Mucosa of rectum (tissue), 2 donors: ENCODE measurements around the gene RHOH.
"Not testable (repeated sequence)": the region's sequence is repeated elsewhere in the genome, so short reads cannot be mapped to it uniquely, and the experiment has no call there.

Source experiments
- H3K27ac ChIP-seq, 2 donors: one replicate each; pipeline ENCODE4 v1.7.0; 2013; ENCODE audit warnings: inconsistent platforms in 2 of 2, low read depth in 2 of 2, low read length in 2 of 2
- H3K27me3 ChIP-seq, 2 donors: one replicate each; pipeline ENCODE4 v1.7.0; 2013; ENCODE audit warnings: low read length in 2 of 2; ENCODE audit not compliant: control insufficient read depth in 2 of 2, insufficient read depth in 2 of 2
- H3K36me3 ChIP-seq, 2 donors: one replicate each; pipeline ENCODE4 v1.7.0; 2013; ENCODE audit warnings: low read length in 2 of 2; ENCODE audit not compliant: control insufficient read depth in 2 of 2, insufficient read depth in 2 of 2
- H3K4me1 ChIP-seq, 2 donors: one replicate each; pipeline ENCODE4 v1.7.0; 2013; ENCODE audit warnings: low read length in 2 of 2, mild to moderate bottlenecking in 1 of 2; ENCODE audit not compliant: control insufficient read depth in 2 of 2, insufficient read depth in 2 of 2
- H3K4me3 ChIP-seq, 2 donors: one replicate each; pipeline ENCODE4 v1.7.0; 2013; ENCODE audit warnings: low read length in 2 of 2
- H3K9ac ChIP-seq, 2 donors: one replicate each; pipeline ENCODE4 v1.7.0; 2013; ENCODE audit warnings: low read length in 2 of 2, low read depth in 1 of 2, mild to moderate bottlenecking in 1 of 2
- H3K9me3 ChIP-seq, 2 donors: one replicate each; pipeline ENCODE4 v1.7.0; 2013; ENCODE audit warnings: low read length in 2 of 2; ENCODE audit not compliant: control insufficient read depth in 2 of 2
- donor health status: healthy.
- donor health status: Normal muscosa, but diverticular disease.

RHOH gene

GRCh38 chr4:40196724-40197281 is at the start of gene RHOH:
RHOH (plus strand) TSS chr4:40197031; CDS start chr4:40243387, 46,356 bp downstream.
- H3K27me3 ChIP-seq: no peaks in the 10 kb centered on the region
- H3K9me3 ChIP-seq: no peaks in the 10 kb centered on the region
- H3K9ac ChIP-seq: peak within 1 kb of the TSS; percentile 67 to 84
- H3K4me3 ChIP-seq: peak within 1 kb of the TSS; percentile 42 to 65
- H3K27ac ChIP-seq: peak within 1 kb of the TSS; percentile 73 to 87
- H3K36me3 ChIP-seq: no peaks in the 10 kb centered on the region
- peaks cover 24 to 30% of the 10 kb centered on the region in 2 donors for H3K4me1 ChIP-seq

- not testable (repeated sequence) for H3K9me3 ChIP-seq, H3K36me3 ChIP-seq, H3K4me1 ChIP-seq, H3K4me3 ChIP-seq, H3K27ac ChIP-seq, H3K9ac ChIP-seq, H3K27me3 ChIP-seq
These were observed 49.3 kb upstream of the RHOH start for GRCh38 chr4:40147490-40147889.

GRCh38 chr4:40149960-40150385 is 46.9 kb upstream of the RHOH start:
- H3K27ac ChIP-seq: no peak overlapping the region
- no peak overlapping the region for H3K9ac ChIP-seq
- no peaks in the 10 kb centered on the region for H3K36me3 ChIP-seq
- H3K27me3 ChIP-seq: no peaks in the 10 kb centered on the region
- no peak overlapping the region for H3K4me3 ChIP-seq
- H3K4me1 ChIP-seq: no peaks in the 10 kb centered on the region
- H3K9me3 ChIP-seq: no peaks in the 10 kb centered on the region

- Histone ChIP-seq H3K27me3 (no peaks in the 10 kb centered on the region), H3K4me3 (no peak overlapping the region), H3K27ac (no peak overlapping the region), H3K4me1 (no peaks in the 10 kb centered on the region), H3K9ac (no peak overlapping the region), H3K9me3 (no peaks in the 10 kb centered on the region), H3K36me3 (no peaks in the 10 kb centered on the region)
These were observed 45.9 kb upstream of the RHOH start for GRCh38 chr4:40150932-40151331.

GRCh38 chr4:40152637-40153036 is 44.2 kb upstream of the RHOH start:
- no peak overlapping the region for H3K4me3 ChIP-seq
- no peaks in the 10 kb centered on the region for H3K27me3 ChIP-seq
- no peaks in the 10 kb centered on the region for H3K4me1 ChIP-seq
- no peak overlapping the region for H3K9ac ChIP-seq
- H3K36me3 ChIP-seq: no peaks in the 10 kb centered on the region
- no peak overlapping the region for H3K27ac ChIP-seq
- no peaks in the 10 kb centered on the region for H3K9me3 ChIP-seq

- Histone ChIP-seq H3K4me3 (no peak overlapping the region), H3K4me1 (no peaks in the 10 kb centered on the region), H3K27me3 (no peaks in the 10 kb centered on the region), H3K36me3 (no peaks in the 10 kb centered on the region), H3K9me3 (no peaks in the 10 kb centered on the region), H3K27ac (no peak overlapping the region), H3K9ac (no peak overlapping the region)
These were observed 39.4 kb upstream of the RHOH start for GRCh38 chr4:40157436-40157835.

GRCh38 chr4:40160258-40160657 is 36.6 kb upstream of the RHOH start:
- Histone ChIP-seq H3K9me3 (no peaks in the 10 kb centered on the region), H3K4me1 (no peaks in the 10 kb centered on the region), H3K36me3 (no peaks in the 10 kb centered on the region), H3K9ac (no peak overlapping the region), H3K27me3 (no peaks in the 10 kb centered on the region), H3K4me3 (no peak overlapping the region), H3K27ac (no peak overlapping the region)

- Histone ChIP-seq H3K9ac (no peak overlapping the region), H3K27ac (no peak overlapping the region), H3K9me3 (no peaks in the 10 kb centered on the region), H3K4me3 (no peak overlapping the region), H3K4me1 (no peaks in the 10 kb centered on the region), H3K36me3 (no peaks in the 10 kb centered on the region), H3K27me3 (no peaks in the 10 kb centered on the region)
These were observed 32.4 kb upstream of the RHOH start for GRCh38 chr4:40164459-40164858.

GRCh38 chr4:40165916-40166315 is 30.9 kb upstream of the RHOH start:
- Histone ChIP-seq H3K4me3 (no peak overlapping the region), H3K27me3 (no peaks in the 10 kb centered on the region)

GRCh38 chr4:40168070-40168469 is 28.8 kb upstream of the RHOH start:
- no peaks in the 10 kb centered on the region for H3K27me3 ChIP-seq
- H3K4me3 ChIP-seq: no peak overlapping the region
- no peak overlapping the region for H3K27ac ChIP-seq
- H3K36me3 ChIP-seq: no peaks in the 10 kb centered on the region
- no peaks in the 10 kb centered on the region for H3K9me3 ChIP-seq
- no peaks in the 10 kb centered on the region for H3K4me1 ChIP-seq
- no peak overlapping the region for H3K9ac ChIP-seq

More at GRCh38 chr4:40165916-40166315, 30.9 kb upstream of the RHOH start:
- no peak overlapping the region for H3K27ac ChIP-seq
- no peak overlapping the region for H3K9ac ChIP-seq
- no peaks in the 10 kb centered on the region for H3K36me3 ChIP-seq
- H3K9me3 ChIP-seq: no peaks in the 10 kb centered on the region
- H3K4me1 ChIP-seq: no peaks in the 10 kb centered on the region

GRCh38 chr4:40170588-40170987 is 26.2 kb upstream of the RHOH start:
- H3K27me3 ChIP-seq: no peaks in the 10 kb centered on the region

More at GRCh38 chr4:40170588-40170987, 26.2 kb upstream of the RHOH start:
- Histone ChIP-seq H3K36me3 (no peaks in the 10 kb centered on the region), H3K4me3 (no peak overlapping the region), H3K9ac (no peak overlapping the region), H3K27ac (no peak overlapping the region), H3K4me1 (no peaks in the 10 kb centered on the region), H3K9me3 (no peaks in the 10 kb centered on the region)
